Endothelial cell of umbilical vein (primary cell): ENCODE measurements around the gene DEDD. TPM values are rescaled to one million over a fixed set of nuclear protein-coding genes. Genes with fewer than 3 reads are reported as not detected.

ENCODE experiments used
- BruUV-seq: library from RNA; stranded (reverse); fragments of 400-500 nt; replicated peaks from 2 replicates; lab custom pipeline; 2021; lab: Mats Ljungman, UMichigan
- CTCF ChIA-PET: fragments of 300-600, 350-600 bp; sonication (Branson Sonifier 250); formaldehyde crosslinking; loops from one replicate; lab custom pipeline; 2021; ENCODE audit warnings: antibody characterized with exemption, inconsistent platforms; lab: Charles Lee
- POLR2A ChIA-PET: fragments of 300-600, 350-600 bp; sonication (Branson Sonifier 250); formaldehyde crosslinking; loops from one replicate; lab custom pipeline; 2021; ENCODE audit warnings: antibody characterized with exemption, inconsistent platforms; lab: Charles Lee
- DNase-seq: peaks from one replicate; pipeline ENCODE4 v3.0.0-alpha.2; 2011; ENCODE audit warnings: low read depth, low spot score
- FAIRE-seq: peaks from 2 replicates; lab custom pipeline; 2011; peaks lifted over from hg19 to GRCh38; lab: Jason Lieb, UNC
- H2AFZ ChIP-seq: 2 replicates; pipeline ENCODE4 v1.6.0; 2012; ENCODE audit warnings: low read depth, low read length, control low read depth, inconsistent platforms
- H3K27ac ChIP-seq: 2 replicates; pipeline ENCODE4 v1.5.1; 2011; ENCODE audit warnings: low read depth, mild to moderate bottlenecking, control low read depth, low read length, moderate library complexity; ENCODE audit not compliant: insufficient read depth
- H3K27me3 ChIP-seq, 2 experiments: 2 replicates each; pipeline versions ENCODE4 v1.6.0 to v1.6.1; 2011; ENCODE audit warnings: low read length in 2 of 2, mixed read lengths in 1 of 2; ENCODE audit not compliant: control insufficient read depth in 2 of 2, insufficient read depth in 2 of 2
- H3K36me3 ChIP-seq, 2 experiments: 2 replicates in 1 of 2; 3 replicates in 1 of 2; pipeline ENCODE4 v1.5.1; 2011; ENCODE audit warnings: low read length in 2 of 2, mild to moderate bottlenecking in 1 of 2, moderate library complexity in 1 of 2; ENCODE audit not compliant: control insufficient read depth in 2 of 2, insufficient read depth in 2 of 2; ENCODE audit errors: extremely low read depth in 1 of 2
- H3K4me1 ChIP-seq: 3 replicates; pipeline ENCODE4 v1.5.1; 2011; ENCODE audit warnings: mild to moderate bottlenecking, low read length; ENCODE audit not compliant: control insufficient read depth, insufficient read depth; ENCODE audit errors: extremely low read depth
- H3K4me2 ChIP-seq: 2 replicates; pipeline ENCODE4 v1.6.1; 2011; ENCODE audit warnings: low read length, control low read depth, mixed read lengths; ENCODE audit not compliant: insufficient read depth
- H3K4me3 ChIP-seq, 3 experiments: fragments of 200-600 bp in 1 of 3; sonication (generic), shearing (Covaris generic) in 1 of 3; replicated peaks in 1 of 3; 2 replicates each; pipeline ENCODE4 v1.5.1; 2011 to 2016; ENCODE audit warnings: control low read depth in 3 of 3, low read length in 3 of 3, mild to moderate bottlenecking in 2 of 3, inconsistent platforms in 1 of 3, low read depth in 1 of 3, moderate library complexity in 1 of 3; ENCODE audit not compliant: insufficient read depth in 1 of 3
- H3K79me2 ChIP-seq: 2 replicates; pipeline ENCODE4 v1.6.0; 2012; ENCODE audit warnings: low read length, inconsistent platforms; ENCODE audit not compliant: control insufficient read depth, insufficient read depth
- H3K9ac ChIP-seq: replicated peaks from 2 replicates; pipeline ENCODE3; 2011; ENCODE audit warnings: low read length, control low read depth; ENCODE audit not compliant: insufficient read depth; ENCODE audit errors: extremely low read depth
- H3K9me1 ChIP-seq: replicated peaks from 3 replicates; pipeline ENCODE4 v1.6.0; 2011; ENCODE audit warnings: mild to moderate bottlenecking, low read length; ENCODE audit not compliant: control insufficient read depth, insufficient read depth; ENCODE audit errors: extremely low read depth
- H3K9me3 ChIP-seq: replicated peaks from 2 replicates; pipeline ENCODE4 v1.5.1; 2012; ENCODE audit warnings: low read length, inconsistent platforms; ENCODE audit not compliant: control insufficient read depth, insufficient read depth
- H4K20me1 ChIP-seq: replicated peaks from 2 replicates; pipeline ENCODE3; 2011; ENCODE audit warnings: mild to moderate bottlenecking, low read length; ENCODE audit not compliant: control insufficient read depth, insufficient read depth; ENCODE audit errors: extremely low read depth
- CTCF ChIP-seq, 2 donors: IDR thresholded peaks; 1 replicate in 1 of 2; 2 replicates in 1 of 2; pipeline ENCODE4 v1.5.1; 2011; ENCODE audit warnings: low read length in 2 of 2, mild to moderate bottlenecking in 2 of 2, moderate library complexity in 2 of 2, control low read depth in 1 of 2, inconsistent platforms in 1 of 2, low read depth in 1 of 2; ENCODE audit not compliant: insufficient read depth in 1 of 2; ENCODE audit errors: extremely low read depth in 1 of 2
- EZH2 ChIP-seq: IDR thresholded peaks from 2 replicates; pipeline ENCODE4 v1.6.1; 2012; ENCODE audit warnings: borderline replicate concordance, low read depth, mild to moderate bottlenecking, moderate library complexity, low read length, inconsistent platforms; ENCODE audit not compliant: severe bottlenecking
- FOS ChIP-seq: IDR thresholded peaks from 2 replicates; pipeline ENCODE4 v1.6.1; 2011; ENCODE audit warnings: mild to moderate bottlenecking, low read length, moderate library complexity, borderline replicate concordance; ENCODE audit not compliant: insufficient read depth
- GATA2 ChIP-seq: IDR thresholded peaks from 2 replicates; pipeline ENCODE4 v1.7.0; 2011; ENCODE audit warnings: low read depth, mild to moderate bottlenecking, moderate library complexity, mixed read lengths, low read length; ENCODE audit not compliant: insufficient read length, insufficient read depth
- JUN ChIP-seq: IDR thresholded peaks from 2 replicates; pipeline ENCODE4 v1.6.1; 2011; ENCODE audit warnings: borderline replicate concordance, low read depth; ENCODE audit not compliant: insufficient read length, insufficient read depth
- MAX ChIP-seq: IDR thresholded peaks from 2 replicates; pipeline ENCODE4 v1.6.1; 2011; ENCODE audit not compliant: insufficient read depth, insufficient read length
- MYC ChIP-seq: IDR thresholded peaks from one replicate; pipeline ENCODE4 v1.6.1; 2011; ENCODE audit warnings: mild to moderate bottlenecking, low read depth, low read length
- POLR2AphosphoS5 ChIP-seq: IDR thresholded peaks from 2 replicates; pipeline ENCODE4 v1.6.1; 2012; ENCODE audit warnings: low read depth, mild to moderate bottlenecking, control low read depth, low read length, moderate library complexity; ENCODE audit not compliant: insufficient read depth
- dilution Hi-C: fragments of 300-500 bp; cut with MboI; formaldehyde crosslinking; loops from one replicate; pipeline ENCODE4 v1.15.0; 2019; ENCODE audit warnings: low sequenced_read_pairs; ENCODE audit not compliant: extremely low pct_ligation_motif_present
- intact Hi-C: fragments of 100-400 bp; cut with micrococcal nuclease; formaldehyde crosslinking; loops from one replicate; pipeline ENCODE4 v1.10.0; 2022
- polyA plus RNA-seq, 4 experiments: library from polyadenylated mRNA; depleted of rRNA in 3 of 4; stranded (reverse) in 3 of 4; unstranded in 1 of 4; fragments of >200 nt; gene quantifications; 2 replicates each; pipeline versions ENCODE4 v1.2.1 to v1.2.3, GENCODE V29; 2011 to 2012; ENCODE audit warnings: missing spikeins in 1 of 4
- total RNA-seq: library from RNA; stranded (reverse); gene quantifications from 2 replicates; pipeline ENCODE4 v1.2.3, GENCODE V29; 2021

Gene DEDD
- total and polyA plus RNA-seq, 2 donors (not counting 3 experiments of a cell fraction or from before 2014, with no cell fraction given), result 50.2 to 78.3 TPM

GRCh38 chr1:161162052-161162451, 29.6 kb upstream of the DEDD start:
- Histone ChIP-seq H3K27ac (no peak overlapping the region), H3K4me2 (no peak overlapping the region), H3K9ac (no peak overlapping the region), H4K20me1 (no peaks in the 10 kb centered on the region), H3K27me3 (no peaks in the 10 kb centered on the region), H3K9me1 (no peaks in the 10 kb centered on the region), H3K4me3 (no peak overlapping the region), H2AFZ (no peak overlapping the region), H3K4me1 (peaks cover 20% of the 10 kb centered on the region), H3K36me3 (peaks cover 2 to 11% of the 10 kb centered on the region in 2 experiments), H3K79me2 (peaks cover 7% of the 10 kb centered on the region), H3K9me3 (no peaks in the 10 kb centered on the region)
- intact Hi-C loops (no loop called here), dilution Hi-C loops (no loop called here)
- ChIA-PET CTCF (interaction anchor here (1.0 kb wide), 1 partner anchor 9 kb away, joined by 3 read pairs; no protein-coding TSS in a partner anchor), POLR2A (no interaction called here)
- no peak for DNase-seq
- no peak for FAIRE-seq
- BruUV-seq, result no TSS peak
- no peak for TF ChIP-seq JUN
- TF ChIP-seq MAX, result no peak
- TF ChIP-seq GATA2, result no peak

GRCh38 chr1:161161652-161162051, 29.2 kb upstream of the DEDD start:
- no peaks in the 10 kb centered on the region for H3K9me1 ChIP-seq
- H3K9ac ChIP-seq, result no peak overlapping the region
- peaks cover 2 to 14% of the 10 kb centered on the region in 2 experiments for H3K36me3 ChIP-seq
- H3K9me3 ChIP-seq, result no peaks in the 10 kb centered on the region
- peaks cover 7% of the 10 kb centered on the region for H3K79me2 ChIP-seq
- H3K4me2 ChIP-seq, result no peak overlapping the region
- dilution Hi-C loops (no loop called here), intact Hi-C loops (no loop called here)
- ChIA-PET CTCF (interaction anchor here (1.0 kb wide), 1 partner anchor 9 kb away, joined by 3 read pairs; no protein-coding TSS in a partner anchor), POLR2A (no interaction called here)
- H3K27ac ChIP-seq, result no peak overlapping the region
- DNase-seq (no peak), FAIRE-seq (no peak)
- H3K4me1 ChIP-seq, result peaks cover 16% of the 10 kb centered on the region
- H2AFZ ChIP-seq, result no peak overlapping the region
- TF ChIP-seq EZH2 (no peak), JUN (no peak), CTCF (IDR thresholded peaks at IDR 0.05; ENCODE audit: extremely low read depth in 1 of 2, insufficient read depth in 1 of 2, low read depth in 1 of 2, low read length in 2 of 2) (no peak), POLR2AphosphoS5 (no peak), FOS (no peak), MYC (no peak)
- BruUV-seq, result no TSS peak
- H4K20me1 ChIP-seq, result no peaks in the 10 kb centered on the region
- no peaks in the 10 kb centered on the region for H3K27me3 ChIP-seq
- H3K4me3 ChIP-seq, result no peak overlapping the region
